Small intestine (tissue), 7 donors: Measurements from ENCODE around the gene TM7SF3. TPM values are rescaled to one million over a fixed set of nuclear protein-coding genes. Genes with fewer than 3 reads are reported as not detected.
A peak's percentile ranks its signal among the peaks of the same experiment; 100 is the strongest.
"Not testable (repeated sequence)": the region's sequence is repeated elsewhere in the genome, so short reads cannot be mapped to it uniquely, and the experiment has no call there.

Source experiments
- DNase-seq, 2 donors: peaks; one replicate each; pipeline versions ENCODE4 v3.0.0 to v3.0.0-alpha.2; 2013
- FAIRE-seq: peaks from 2 replicates; lab custom pipeline; 2012; peaks lifted over from hg19 to GRCh38; lab: Jason Lieb, UNC
- H3K27ac ChIP-seq, 3 donors: one replicate each; pipeline ENCODE4 v1.5.1; 2013; ENCODE audit warnings: low read length in 2 of 3, mild to moderate bottlenecking in 2 of 3, control low read depth in 1 of 3, inconsistent platforms in 1 of 3, low read depth in 1 of 3, moderate library complexity in 1 of 3
- H3K27me3 ChIP-seq, 3 donors: one replicate each; pipeline ENCODE4 v1.6.1; 2013; ENCODE audit warnings: low read length in 3 of 3, inconsistent platforms in 1 of 3; ENCODE audit not compliant: control insufficient read depth in 3 of 3, insufficient read depth in 3 of 3
- H3K36me3 ChIP-seq, 3 donors: one replicate each; pipeline ENCODE4 v1.6.1; 2013; ENCODE audit warnings: low read length in 3 of 3, inconsistent platforms in 1 of 3, low read depth in 1 of 3, mild to moderate bottlenecking in 1 of 3, moderate library complexity in 1 of 3; ENCODE audit not compliant: control insufficient read depth in 3 of 3, insufficient read depth in 2 of 3
- H3K4me1 ChIP-seq, 3 donors: one replicate each; pipeline ENCODE4 v1.6.1; 2013; ENCODE audit warnings: low read length in 2 of 3, inconsistent platforms in 1 of 3, low read depth in 1 of 3, mild to moderate bottlenecking in 1 of 3, moderate library complexity in 1 of 3; ENCODE audit not compliant: control insufficient read depth in 3 of 3, insufficient read depth in 2 of 3
- H3K4me3 ChIP-seq, 3 donors: one replicate each; pipeline ENCODE4 v1.5.1; 2013; ENCODE audit warnings: low read length in 3 of 3, control low read depth in 1 of 3, inconsistent platforms in 1 of 3, low read depth in 1 of 3, mild to moderate bottlenecking in 1 of 3, moderate library complexity in 1 of 3
- H3K9me3 ChIP-seq, 2 donors: one replicate each; pipeline ENCODE4 v1.6.1; 2013; ENCODE audit warnings: low read depth in 1 of 2, low read length in 1 of 2; ENCODE audit not compliant: control insufficient read depth in 2 of 2, insufficient read depth in 1 of 2
- WGBS, 3 donors: extraction: QIAGEN DNeasy Blood & Tissue Kit; methylation state at CpG; one replicate each; pipeline ENCODE4 v1.1.7; 2013; 5-methylcytosine and 5-hydroxymethylcytosine counted together
- polyA plus RNA-seq, 4 donors: library from polyadenylated mRNA; stranded (reverse) in 3 of 4; unstranded in 1 of 4; fragments of 200-250 nt in 3 of 4; fragments of 120-200 nt in 1 of 4; gene quantifications; one replicate each; pipeline versions ENCODE4 v1.2.1 to v1.2.3, GENCODE V29; 2013
- donor health status: healthy with polysubstance abuse.
- donor health status: control.
- donor health status: control.
- donor health status: Bipolar disorder and iron deficiency.
- donor health status: healthy.

The TM7SF3 gene
- polyA plus RNA-seq, 4 donors: 9.2 to 65.7 (median 30.7) TPM

DNA sequence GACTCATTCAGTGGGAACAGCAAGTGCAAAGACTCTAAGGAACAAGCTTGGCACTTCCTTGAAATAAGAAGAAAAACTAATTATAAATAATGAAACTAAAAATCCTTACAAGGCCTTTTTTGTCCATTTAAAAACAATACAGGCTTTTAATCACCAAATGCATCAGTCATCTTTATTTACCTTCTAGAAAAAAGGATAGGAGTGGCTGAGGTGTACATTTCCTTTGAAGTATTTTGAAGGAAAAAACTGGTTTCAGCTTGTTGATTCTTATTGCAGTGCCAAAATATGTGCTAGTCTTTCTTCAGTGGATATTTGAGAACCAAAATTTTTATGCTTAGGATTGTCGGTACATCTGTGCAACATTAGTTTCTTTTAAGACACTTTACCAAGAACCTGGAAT, 38.0 kb upstream of the TM7SF3 start:
- H3K9me3 ChIP-seq: no peaks in the 10 kb centered on the region
- H3K27me3 ChIP-seq: no peaks in the 10 kb centered on the region
- FAIRE-seq (no peak), DNase-seq (no peak)
- H3K4me1 ChIP-seq: no peaks in the 10 kb centered on the region
- no peak overlapping the region for H3K4me3 ChIP-seq
- WGBS, 3 donors: 86 to 98% (median 90%) methylated on average over 1 of the region's 1 CpG
- no peaks in the 10 kb centered on the region for H3K36me3 ChIP-seq
- H3K27ac ChIP-seq: no peak overlapping the region

- WGBS, 3 donors: 82 to 89% (median 88%) methylated on average over 4 of the region's 4 CpGs
- FAIRE-seq (no peak), DNase-seq (peak in 1 of 2 donors; percentile 3)
- H3K27me3 ChIP-seq: no peaks in the 10 kb centered on the region
- no peak overlapping the region for H3K27ac ChIP-seq
- H3K4me1 ChIP-seq: no peaks in the 10 kb centered on the region
- H3K36me3 ChIP-seq: no peaks in the 10 kb centered on the region
- no peak overlapping the region for H3K4me3 ChIP-seq
- H3K9me3 ChIP-seq: no peaks in the 10 kb centered on the region
Observed at GRCh38 chr12:27048822-27049752, 34.9 kb upstream of the TM7SF3 start.

DNA sequence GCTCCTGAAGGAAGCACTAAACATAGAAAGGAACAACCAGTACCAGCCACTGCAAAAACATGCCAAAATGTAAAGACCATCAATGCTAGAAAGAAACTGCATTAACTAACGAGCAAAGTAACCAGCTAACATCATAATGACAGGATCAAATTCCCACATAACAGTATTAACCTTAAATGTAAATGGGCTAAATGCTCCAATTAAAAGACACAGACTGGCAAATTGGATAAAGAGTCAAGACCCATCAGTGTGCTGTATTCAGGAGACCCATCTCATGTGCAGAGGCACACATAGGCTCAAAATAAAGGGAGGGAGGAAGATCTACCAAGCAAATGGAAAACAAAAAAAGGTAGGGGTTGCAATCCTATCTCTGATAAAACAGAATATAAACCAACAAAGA, 27.8 kb upstream of the TM7SF3 start:
- H3K27ac ChIP-seq, H3K36me3 ChIP-seq, FAIRE-seq, H3K27me3 ChIP-seq, H3K4me3 ChIP-seq, DNase-seq, H3K4me1 ChIP-seq: not testable (repeated sequence)
- 88 to 94% (median 93%) methylated on average over 1 of the region's 1 CpG for WGBS, 3 donors
- peaks cover 0 to 11% of the 10 kb centered on the region in 2 donors for H3K9me3 ChIP-seq

- peaks cover 0 to 11% of the 10 kb centered on the region in 2 donors for H3K9me3 ChIP-seq
- FAIRE-seq, H3K4me3 ChIP-seq, H3K36me3 ChIP-seq, H3K27me3 ChIP-seq, H3K4me1 ChIP-seq, H3K27ac ChIP-seq, DNase-seq: not testable (repeated sequence)
- WGBS, 3 donors: 94 to 100% (median 100%) methylated on average over 2 of the region's 4 CpGs
Observed at GRCh38 chr12:27040637-27041036, 26.5 kb upstream of the TM7SF3 start.

- H3K4me3 ChIP-seq: no peak overlapping the region
- DNase-seq: no peak
- H3K9me3 ChIP-seq: peaks cover 0 to 4% of the 10 kb centered on the region in 2 donors
- WGBS, 3 donors: 96 to 98% (median 96%) methylated on average over 21 of the region's 21 CpGs
- peaks cover 0 to 6% (median 0%) of the 10 kb centered on the region in 3 donors for H3K4me1 ChIP-seq
- H3K27ac ChIP-seq: no peak overlapping the region
- no peak for FAIRE-seq
- H3K36me3 ChIP-seq: peaks cover 0 to 21% (median 8%) of the 10 kb centered on the region in 3 donors
- no peaks in the 10 kb centered on the region for H3K27me3 ChIP-seq
Observed at GRCh38 chr12:27034607-27035293, 20.6 kb upstream of the TM7SF3 start.

GRCh38 chr12:27032679-27033078, 18.5 kb upstream of the TM7SF3 start:
- no peak for DNase-seq

DNA sequence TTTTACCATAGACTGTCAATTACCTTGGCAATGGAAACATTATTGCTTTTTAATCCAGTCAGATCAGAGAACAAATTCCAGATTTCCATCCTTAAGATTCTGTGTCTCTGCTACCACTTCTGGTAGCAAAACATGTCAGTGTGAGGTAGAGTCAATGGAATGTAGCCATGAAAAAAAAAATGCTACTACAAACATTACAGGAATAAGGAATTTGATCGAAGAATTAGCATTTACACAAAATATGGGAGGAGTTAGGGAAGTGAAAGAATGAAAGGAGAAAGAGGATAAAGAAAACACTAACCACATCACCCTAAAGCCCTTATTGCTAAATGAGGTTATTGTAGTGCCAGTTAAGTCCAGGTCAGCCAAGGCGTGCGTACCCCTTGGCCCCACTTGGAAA, 17.3 kb upstream of the TM7SF3 start:
- Histone ChIP-seq H3K9me3 (no peaks in the 10 kb centered on the region), H3K4me3 (no peak overlapping the region), H3K27ac (no peak overlapping the region), H3K4me1 (peaks cover 0 to 6% (median 0%) of the 10 kb centered on the region in 3 donors), H3K36me3 (peaks cover 3 to 17% (median 14%) of the 10 kb centered on the region in 3 donors), H3K27me3 (no peaks in the 10 kb centered on the region)
- DNase-seq (no peak), FAIRE-seq (no peak)
- WGBS, 3 donors: 94 to 99% (median 94%) methylated on average over 3 of the region's 3 CpGs

More at GRCh38 chr12:27032679-27033078, 18.5 kb upstream of the TM7SF3 start:
- H3K27me3 ChIP-seq: no peaks in the 10 kb centered on the region
- H3K9me3 ChIP-seq: no peaks in the 10 kb centered on the region
- peaks cover 0 to 17% (median 14%) of the 10 kb centered on the region in 3 donors for H3K36me3 ChIP-seq
- WGBS, 3 donors: 56 to 74% (median 69%) methylated on average over 3 of the region's 3 CpGs
- H3K4me1 ChIP-seq: peaks cover 0 to 6% (median 0%) of the 10 kb centered on the region in 3 donors
- no peak overlapping the region for H3K27ac ChIP-seq
- no peak overlapping the region for H3K4me3 ChIP-seq
- FAIRE-seq: no peak

- DNase-seq: no peak
- Histone ChIP-seq H3K36me3 (peaks cover 3 to 11% (median 7%) of the 10 kb centered on the region in 3 donors), H3K27ac (no peak overlapping the region), H3K4me3 (no peak overlapping the region), H3K9me3 (no peaks in the 10 kb centered on the region), H3K27me3 (no peaks in the 10 kb centered on the region), H3K4me1 (peaks cover 4 to 10% (median 6%) of the 10 kb centered on the region in 3 donors)
- FAIRE-seq: no peak
Observed at GRCh38 chr12:27026257-27026656, 12.1 kb upstream of the TM7SF3 start.
